Lung (tissue), 12 donors: ENCODE results near the gene MYO5C. TPM values are rescaled to one million over a fixed set of nuclear protein-coding genes. Genes with fewer than 3 reads are reported as not detected.
A peak's percentile ranks its signal among the peaks of the same experiment; 100 is the strongest.

ENCODE experiments used
- ATAC-seq: fragments of 200-7000 bp; cut with Tn5 transposase; one replicate; pipeline ENCODE4 v1.9.1; 2020; ENCODE audit warnings: moderate number of reproducible peaks; ENCODE audit not compliant: insufficient read depth, low FRiP score
- DNase-seq, 3 donors: peaks; one replicate each; pipeline ENCODE4 v3.0.0-alpha.2; 2013 to 2017
- H3K27ac ChIP-seq, 2 donors: one replicate each; pipeline ENCODE4 v1.5.1; 2013; ENCODE audit warnings: mild to moderate bottlenecking in 2 of 2, moderate library complexity in 2 of 2, control low read depth in 1 of 2, inconsistent platforms in 1 of 2, low read depth in 1 of 2, low read length in 1 of 2
- H3K27me3 ChIP-seq, 3 donors: one replicate each; pipeline ENCODE4 v1.5.1; 2013; ENCODE audit warnings: low read length in 2 of 3; ENCODE audit not compliant: control insufficient read depth in 3 of 3, insufficient read depth in 3 of 3
- H3K36me3 ChIP-seq, 4 donors: one replicate each; pipeline ENCODE4 v1.5.1; 2013; ENCODE audit warnings: low read length in 4 of 4, mild to moderate bottlenecking in 1 of 4, moderate library complexity in 1 of 4; ENCODE audit not compliant: control insufficient read depth in 4 of 4, insufficient read depth in 4 of 4
- H3K4me1 ChIP-seq, 5 donors: one replicate each; pipeline ENCODE4 v1.5.1; 2013; ENCODE audit warnings: low read length in 5 of 5, mild to moderate bottlenecking in 2 of 5, moderate library complexity in 1 of 5; ENCODE audit not compliant: control insufficient read depth in 5 of 5, insufficient read depth in 5 of 5
- H3K4me3 ChIP-seq: one replicate; pipeline ENCODE4 v1.5.1; 2013; ENCODE audit warnings: mild to moderate bottlenecking, control low read depth, moderate library complexity
- H3K9ac ChIP-seq, 2 donors: one replicate each; pipeline ENCODE4 v1.5.1; 2013; ENCODE audit warnings: low read length in 2 of 2, control low read depth in 1 of 2; ENCODE audit not compliant: insufficient read depth in 1 of 2
- H3K9me3 ChIP-seq, 4 donors: one replicate each; pipeline ENCODE4 v1.5.1; 2013; ENCODE audit warnings: low read length in 3 of 4, mild to moderate bottlenecking in 1 of 4, moderate library complexity in 1 of 4; ENCODE audit not compliant: control insufficient read depth in 4 of 4, insufficient read depth in 3 of 4
- WGBS, 2 donors: extraction: QIAGEN DNeasy Blood & Tissue Kit; methylation state at CpG; one replicate each; pipeline ENCODE4 v1.1.7; 2013; 5-methylcytosine and 5-hydroxymethylcytosine counted together
- polyA plus RNA-seq, 2 donors: library from polyadenylated mRNA; stranded (reverse); fragments of 200-250 nt; gene quantifications; one replicate each; pipeline ENCODE4 v1.2.1, GENCODE V29; 2013
- total RNA-seq, 2 donors: library from RNA; depleted of rRNA in 1 of 2; stranded (reverse); fragments of >200 nt in 1 of 2; gene quantifications; one replicate each; pipeline ENCODE4 v1.2.1, GENCODE V29; 2014 to 2021
- TF ChIP-seq, protein P1 (sequence below): IDR thresholded peaks from 2 replicates; pipeline ENCODE4 v1.5.1; 2012; ENCODE audit warnings: mild to moderate bottlenecking; ENCODE audit errors: control extremely low read depth, extremely low read depth
- donor health status: control.
- donor health status: control.
- donor health status: Bipolar disorder and iron deficiency.
- donor health status: healthy.
- donor health status: DM: yes; HTN: yes; CAD: no.

Gene MYO5C
- total and polyA plus RNA-seq, 4 donors = 11.1 to 70.1 (median 40.0) TPM

DNA sequence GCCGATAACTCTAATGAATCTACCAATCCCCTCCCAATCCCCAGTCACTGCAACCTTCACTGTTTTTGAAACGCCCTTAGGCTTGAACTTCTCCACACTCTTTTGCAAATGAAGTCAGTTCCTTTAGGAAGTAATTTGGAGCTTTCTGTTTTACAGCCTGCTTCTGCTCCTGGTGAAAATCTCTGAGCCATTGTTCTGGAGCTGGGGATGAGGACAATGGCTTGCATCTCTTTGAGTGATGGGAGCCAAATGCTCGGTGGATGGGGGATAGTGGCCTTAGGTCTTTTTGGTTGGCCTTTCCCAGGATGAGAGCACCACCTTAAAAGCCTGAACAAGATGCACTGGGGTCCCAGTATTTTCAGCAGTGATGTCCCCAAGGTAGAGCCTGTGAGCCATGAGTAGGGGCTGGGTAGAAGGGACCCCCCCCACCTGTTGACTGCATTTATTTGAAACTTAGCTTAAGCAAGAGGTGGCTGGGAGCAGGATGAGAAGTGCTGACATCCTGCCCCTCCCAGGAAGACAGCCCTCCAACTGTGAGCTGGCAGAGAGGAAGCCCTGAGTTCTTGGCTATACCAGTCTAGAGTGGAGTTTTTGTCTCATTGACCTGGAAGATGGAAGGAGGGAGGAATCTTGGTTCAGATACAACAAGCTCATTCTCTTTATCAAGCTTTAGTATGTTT lies 7.6 kb upstream of the MYO5C start:
- H3K4me3 ChIP-seq = no peak overlapping the region
- H3K27me3 ChIP-seq = no peaks in the 10 kb centered on the region
- peaks cover 0 to 1% (median 0%) of the 10 kb centered on the region in 4 donors for H3K9me3 ChIP-seq
- DNase-seq (no peak), ATAC-seq (no peak)
- 78 to 80% methylated on average over 3 of the region's 3 CpGs for whole genome bisulfite sequencing, 2 donors
- no peaks in the 10 kb centered on the region for H3K36me3 ChIP-seq
- H3K4me1 ChIP-seq = peaks cover 0 to 10% (median 0%) of the 10 kb centered on the region in 5 donors
- no peak overlapping the region for H3K9ac ChIP-seq
- no peak overlapping the region for H3K27ac ChIP-seq
- TF ChIP-seq, protein P1, sequence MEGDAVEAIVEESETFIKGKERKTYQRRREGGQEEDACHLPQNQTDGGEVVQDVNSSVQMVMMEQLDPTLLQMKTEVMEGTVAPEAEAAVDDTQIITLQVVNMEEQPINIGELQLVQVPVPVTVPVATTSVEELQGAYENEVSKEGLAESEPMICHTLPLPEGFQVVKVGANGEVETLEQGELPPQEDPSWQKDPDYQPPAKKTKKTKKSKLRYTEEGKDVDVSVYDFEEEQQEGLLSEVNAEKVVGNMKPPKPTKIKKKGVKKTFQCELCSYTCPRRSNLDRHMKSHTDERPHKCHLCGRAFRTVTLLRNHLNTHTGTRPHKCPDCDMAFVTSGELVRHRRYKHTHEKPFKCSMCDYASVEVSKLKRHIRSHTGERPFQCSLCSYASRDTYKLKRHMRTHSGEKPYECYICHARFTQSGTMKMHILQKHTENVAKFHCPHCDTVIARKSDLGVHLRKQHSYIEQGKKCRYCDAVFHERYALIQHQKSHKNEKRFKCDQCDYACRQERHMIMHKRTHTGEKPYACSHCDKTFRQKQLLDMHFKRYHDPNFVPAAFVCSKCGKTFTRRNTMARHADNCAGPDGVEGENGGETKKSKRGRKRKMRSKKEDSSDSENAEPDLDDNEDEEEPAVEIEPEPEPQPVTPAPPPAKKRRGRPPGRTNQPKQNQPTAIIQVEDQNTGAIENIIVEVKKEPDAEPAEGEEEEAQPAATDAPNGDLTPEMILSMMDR = no peak

DNA sequence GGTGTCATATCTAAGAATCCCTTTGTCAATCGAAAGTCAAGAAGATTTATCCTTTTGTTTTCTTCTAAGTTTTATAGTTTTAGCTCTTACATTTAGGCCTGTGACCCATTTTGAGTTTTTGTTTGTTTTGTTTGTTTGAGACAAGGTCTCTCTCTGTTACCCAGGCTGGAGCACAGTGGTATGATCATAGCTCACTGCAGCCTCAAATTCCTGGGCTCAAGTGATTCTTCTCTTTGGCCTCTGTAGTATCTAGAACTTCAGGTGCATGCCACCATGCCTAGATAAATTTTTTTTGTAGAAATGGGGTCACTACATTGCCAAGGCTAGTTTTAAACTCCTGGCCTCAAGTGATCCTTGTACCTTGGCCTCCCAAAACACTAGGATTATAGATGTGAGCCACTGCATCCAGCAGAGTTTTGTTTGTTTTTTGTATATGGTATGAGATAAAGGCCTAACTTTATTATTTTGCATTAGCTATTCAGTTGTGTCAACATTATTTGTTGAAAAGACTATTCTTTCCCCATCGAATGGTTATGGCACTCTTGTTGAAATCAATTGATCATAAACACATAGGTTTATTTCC lies 5.8 kb upstream of the MYO5C start:
- no peak for DNase-seq
- Histone ChIP-seq H3K27me3 (peaks cover 0 to 3% (median 0%) of the 10 kb centered on the region in 3 donors), H3K27ac (no peak overlapping the region), H3K4me1 (peaks cover 0 to 10% (median 0%) of the 10 kb centered on the region in 5 donors), H3K9me3 (peaks cover 0 to 1% (median 0%) of the 10 kb centered on the region in 4 donors), H3K4me3 (no peak overlapping the region), H3K9ac (no peak overlapping the region), H3K36me3 (no peaks in the 10 kb centered on the region)
- 97% methylated on average over 2 of the region's 2 CpGs for WGBS, 2 donors
- TF ChIP-seq, protein P1 = no peak
- ATAC-seq = no peak

DNA sequence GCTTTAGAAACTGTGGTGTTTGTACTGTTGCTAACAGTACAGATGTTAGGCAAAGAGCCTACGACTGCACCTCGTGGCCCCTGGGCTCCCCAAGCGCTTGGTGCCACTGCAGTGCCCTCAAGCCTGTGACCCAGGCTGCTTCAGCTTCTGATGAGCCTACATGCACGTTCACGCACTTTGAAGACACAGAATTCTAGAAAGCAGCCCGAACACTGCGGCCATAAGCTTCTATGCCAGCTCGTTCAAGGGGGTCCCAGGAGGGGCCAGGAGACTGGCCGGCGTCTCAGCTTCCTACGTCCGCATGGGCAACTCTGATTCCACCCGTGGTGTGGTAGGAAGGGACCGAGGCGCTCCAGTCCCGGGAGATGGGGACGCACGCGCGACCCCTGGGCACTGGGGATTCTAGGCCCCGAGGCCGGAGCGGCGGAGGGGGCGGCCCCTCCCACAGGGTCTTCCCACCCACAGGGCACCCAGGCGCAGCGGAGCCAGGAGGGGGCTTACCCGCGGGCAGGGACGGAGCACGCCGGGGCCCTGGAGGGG lies 653 bp downstream of the MYO5C start:
- Histone ChIP-seq H3K9me3 (no peaks in the 10 kb centered on the region), H3K4me3 (peak overlapping the region; percentile 61), H3K4me1 (peaks cover 0 to 14% (median 9%) of the 10 kb centered on the region in 5 donors), H3K27ac (peak overlapping the region in 1 of 2 donors; percentile 91), H3K36me3 (no peaks in the 10 kb centered on the region), H3K27me3 (peaks cover 0 to 22% (median 15%) of the 10 kb centered on the region in 3 donors), H3K9ac (peak overlapping the region in 1 of 2 donors; percentile 28)
- 4 to 6% methylated on average over 25 to 32 of the region's 32 CpGs for WGBS, 2 donors
- TF ChIP-seq, protein P1 = no peak
- ATAC-seq (peak; percentile 12), DNase-seq (peak in 1 of 3 donors; percentile 25)
